Gastroesophageal sphincter (tissue), 4 donors: ENCODE data around the gene SPATA2L. TPM values are rescaled to one million over a fixed set of nuclear protein-coding genes. Genes with fewer than 3 reads are reported as not detected.

ENCODE experiments used
- ATAC-seq: fragments of 150-250 bp; one replicate; pipeline ENCODE4 v1.9.1; 2016; ENCODE audit warnings: mild to moderate bottlenecking, moderate library complexity
- H3K27ac ChIP-seq, 4 donors: fragments of 200-600 bp; sonication (generic) in 3 of 4; 1 replicate in 3 of 4; 2 replicates in 1 of 4; pipeline ENCODE4 v1.5.1; 2016 to 2019
- H3K27me3 ChIP-seq: fragments of 200-600 bp; sonication (generic); one replicate; pipeline ENCODE4 v1.5.1; 2019
- H3K36me3 ChIP-seq, 2 donors: fragments of 200-600 bp; sonication (generic); one replicate each; pipeline ENCODE4 v1.5.1; 2019; ENCODE audit warnings: control low read depth in 1 of 2
- H3K4me1 ChIP-seq, 3 donors: fragments of 200-600 bp; sonication (generic); 1 replicate in 2 of 3; 2 replicates in 1 of 3; pipeline ENCODE4 v1.5.1; 2016 to 2019; ENCODE audit warnings: control low read depth in 2 of 3
- H3K4me3 ChIP-seq, 2 donors: fragments of 200-600 bp; sonication (generic); one replicate each; pipeline ENCODE4 v1.5.1; 2019; ENCODE audit warnings: mild to moderate bottlenecking in 1 of 2, moderate library complexity in 1 of 2
- H3K9me3 ChIP-seq, 3 donors: fragments of 200-600 bp; sonication (generic); one replicate each; pipeline ENCODE4 v1.5.1; 2017 to 2019; ENCODE audit warnings: control low read depth in 2 of 3
- CTCF ChIP-seq, 4 experiments: fragments of 200-600 bp in 2 of 4; fragments of 450-650 bp in 2 of 4; sonication (generic) in 1 of 4; IDR thresholded peaks; one replicate each; pipeline ENCODE4 v1.5.1; 2017 to 2019; ENCODE audit warnings: antibody characterized with exemption in 4 of 4, mild to moderate bottlenecking in 2 of 4, moderate library complexity in 2 of 4
- EP300 ChIP-seq: sonication (generic); formaldehyde crosslinking; IDR thresholded peaks from one replicate; pipeline ENCODE4 v1.6.1; 2017; ENCODE audit warnings: antibody characterized with exemption, mild to moderate bottlenecking
- POLR2A ChIP-seq, 2 donors: fragments of 450-650 bp; IDR thresholded peaks; one replicate each; pipeline ENCODE4 v1.6.1; 2017; ENCODE audit warnings: antibody characterized with exemption in 2 of 2, mild to moderate bottlenecking in 2 of 2, moderate library complexity in 1 of 2
- POLR2AphosphoS5 ChIP-seq: sonication (generic); formaldehyde crosslinking; IDR thresholded peaks from one replicate; pipeline ENCODE4 v1.6.1; 2017; ENCODE audit warnings: antibody characterized with exemption
- WGBS, 2 donors: methylation state at CpG; one replicate each; pipeline ENCODE4 v1.1.5; 2018; ENCODE audit warnings: low coverage in 1 of 2; 5-methylcytosine and 5-hydroxymethylcytosine counted together
- total RNA-seq, 4 donors: library from RNA; depleted of rRNA; stranded (reverse); fragments of >200 nt; gene quantifications; one replicate each; pipeline ENCODE4 v1.1.0, GENCODE V29; 2016

The SPATA2L gene
- total RNA-seq, 4 donors from 2014 or later, result 8.7 to 21.8 (median 13.2) TPM

- H3K36me3 ChIP-seq, result peaks cover 0 to 42% of the 10 kb centered on the region in 2 donors
- no peak for ATAC-seq
- no peaks in the 10 kb centered on the region for H3K9me3 ChIP-seq
- H3K4me1 ChIP-seq, result peaks cover 0 to 27% (median 16%) of the 10 kb centered on the region in 3 donors
- 85 to 87% methylated on average over 6 to 8 of the region's 10 CpGs for WGBS, 2 donors
- no peak overlapping the region for H3K4me3 ChIP-seq
- no peaks in the 10 kb centered on the region for H3K27me3 ChIP-seq
- no peak overlapping the region for H3K27ac ChIP-seq
- TF ChIP-seq CTCF (IDR thresholded peaks at IDR 0.05) (no peak), POLR2AphosphoS5 (no peak), EP300 (no peak), POLR2A (IDR thresholded peaks at IDR 0.05) (no peak)
Measured at GRCh38 chr16:89655062-89655643, 46.4 kb downstream of the SPATA2L start.

GRCh38 chr16:89653656-89654295 is 47.7 kb downstream of the SPATA2L start:
- no peak overlapping the region for H3K4me3 ChIP-seq
- ATAC-seq, result no peak
- peaks cover 0 to 22% (median 14%) of the 10 kb centered on the region in 3 donors for H3K4me1 ChIP-seq
- no peaks in the 10 kb centered on the region for H3K9me3 ChIP-seq
- no peaks in the 10 kb centered on the region for H3K27me3 ChIP-seq
- H3K27ac ChIP-seq, result no peak overlapping the region
- 75 to 83% methylated on average over 6 to 7 of the region's 10 CpGs for WGBS, 2 donors
- no peak for TF ChIP-seq POLR2AphosphoS5
- TF ChIP-seq CTCF (IDR thresholded peaks at IDR 0.05), result no peak
- no peak for TF ChIP-seq POLR2A (IDR thresholded peaks at IDR 0.05)
- TF ChIP-seq EP300, result no peak
- H3K36me3 ChIP-seq, result peaks cover 0 to 52% of the 10 kb centered on the region in 2 donors

GRCh38 chr16:89651584-89651983 is 49.9 kb downstream of the SPATA2L start:
- no peak overlapping the region for H3K27ac ChIP-seq
- H3K36me3 ChIP-seq, result peaks cover 0 to 66% of the 10 kb centered on the region in 2 donors
- no peaks in the 10 kb centered on the region for H3K9me3 ChIP-seq
- no peak for ATAC-seq
- H3K4me1 ChIP-seq, result peaks cover 0 to 9% (median 5%) of the 10 kb centered on the region in 3 donors
- 100% methylated on average over 2 of the region's 15 CpGs for WGBS, 2 donors
- no peaks in the 10 kb centered on the region for H3K27me3 ChIP-seq
- no peak for TF ChIP-seq EP300
- TF ChIP-seq POLR2AphosphoS5, result no peak
- TF ChIP-seq CTCF (IDR thresholded peaks at IDR 0.05), result no peak
- TF ChIP-seq POLR2A (IDR thresholded peaks at IDR 0.05), result no peak
- no peak overlapping the region for H3K4me3 ChIP-seq

- no peaks in the 10 kb centered on the region for H3K9me3 ChIP-seq
- no peaks in the 10 kb centered on the region for H3K27me3 ChIP-seq
- H3K36me3 ChIP-seq, result peaks cover 0 to 75% of the 10 kb centered on the region in 2 donors
- no peak for TF ChIP-seq EP300
- TF ChIP-seq POLR2A (IDR thresholded peaks at IDR 0.05), result no peak
- no peak for TF ChIP-seq POLR2AphosphoS5
- TF ChIP-seq CTCF (IDR thresholded peaks at IDR 0.05), result no peak
- peaks cover 0 to 1% (median 0%) of the 10 kb centered on the region in 3 donors for H3K4me1 ChIP-seq
- no peak overlapping the region for H3K4me3 ChIP-seq
- H3K27ac ChIP-seq, result no peak overlapping the region
- no peak for ATAC-seq
- WGBS, 2 donors, result 60% methylated on average over 1 of the region's 12 CpGs; no CpG with 5 or more reads in 1 of the 2 donors
Measured at GRCh38 chr16:89646906-89647305, 54.6 kb downstream of the SPATA2L start.

Other genes with a start within 250 kb of the SPATA2L start
- 100 to 1,000 TPM in 2 of 4 donors, 10 to 100 TPM in 2; 67.0 to 107 (median 88.9) TPM for gene ANKRD11, start 211.1 kb downstream of the SPATA2L start, total RNA-seq
- 100 to 1,000 TPM in 2 of 4 donors, 10 to 100 TPM in 2; 80.9 to 160 (median 98.2) TPM for gene SPG7, start 193.3 kb downstream of the SPATA2L start, total RNA-seq
- 1,000 to 10,000 TPM; 2,888 to 7,342 (median 4,676) TPM for gene RPL13, start 141.0 kb downstream of the SPATA2L start, total RNA-seq
- gene CPNE7, start 125.9 kb downstream of the SPATA2L start, total RNA-seq, result 1 to 10 TPM in 1 of 4 donors, under 1 TPM in 1, not detected in 2; 0.67 to 1.8 TPM
- under 1 TPM in 1 of 4 donors, not detected in 3; 0.54 TPM for gene DPEP1, start 88.1 kb downstream of the SPATA2L start, total RNA-seq
- gene CHMP1A, start 44.0 kb downstream of the SPATA2L start, total RNA-seq, result 100 to 1,000 TPM in 1 of 4 donors, 10 to 100 TPM in 3; 54.5 to 101 (median 82.2) TPM
- gene SPATA33, start 43.9 kb downstream of the SPATA2L start, total RNA-seq, result 1 to 10 TPM; 1.7 to 5.3 (median 3.2) TPM
- 10 to 100 TPM; 24.1 to 44.0 (median 28.9) TPM for gene CDK10, start 15.0 kb downstream of the SPATA2L start, total RNA-seq
- gene VPS9D1, start 19.2 kb upstream of the SPATA2L start, total RNA-seq, result 10 to 100 TPM in 1 of 4 donors, 1 to 10 TPM in 3; 4.4 to 10.1 (median 7.3) TPM
- 10 to 100 TPM; 16.7 to 45.8 (median 18.2) TPM for gene ZNF276, start 19.8 kb upstream of the SPATA2L start, total RNA-seq
- 1 to 10 TPM in 1 of 4 donors, under 1 TPM in 3; 0.54 to 7.1 (median 0.76) TPM for gene FANCA, start 114.9 kb upstream of the SPATA2L start, total RNA-seq
- 1 to 10 TPM in 3 of 4 donors, under 1 TPM in 1; 0.27 to 3.6 (median 2.0) TPM for gene SPIRE2, start 126.8 kb upstream of the SPATA2L start, total RNA-seq
- gene TCF25, start 171.9 kb upstream of the SPATA2L start, total RNA-seq, result 100 to 1,000 TPM; 118 to 165 (median 134) TPM
- 1 to 10 TPM; 1.0 to 7.3 (median 3.6) TPM for gene MC1R, start 217.2 kb upstream of the SPATA2L start, total RNA-seq
- gene TUBB3, start 221.6 kb upstream of the SPATA2L start, total RNA-seq, result 10 to 100 TPM in 2 of 4 donors, 1 to 10 TPM in 2; 5.3 to 11.8 (median 9.1) TPM
- 100 to 1,000 TPM in 1 of 4 donors, 10 to 100 TPM in 3; 86.3 to 116 (median 90.1) TPM for gene DEF8, start 247.1 kb upstream of the SPATA2L start, total RNA-seq